K562 (cell line): ENCODE data around the gene EGLN1. TPM values are rescaled to one million over a fixed set of nuclear protein-coding genes. Genes with fewer than 3 reads are reported as not detected.

Experiments
- FIP1L1 ChIP-seq: fragments of 200-400 bp; formaldehyde crosslinking; IDR thresholded peaks from 2 replicates; pipeline ENCODE4 v1.6.1; 2018; ENCODE audit warnings: mild to moderate bottlenecking, low read depth, low read length; ENCODE audit not compliant: poor library complexity, severe bottlenecking
- FOS ChIP-seq: IDR thresholded peaks from 3 replicates; pipeline ENCODE4 v1.6.1; 2011; ENCODE audit not compliant: insufficient read length; ENCODE audit errors: extremely low read depth
- FOXA1 ChIP-seq: fragments of 450-650 bp; IDR thresholded peaks from 2 replicates; pipeline ENCODE4 v1.6.1; 2016; ENCODE audit warnings: mild to moderate bottlenecking, borderline replicate concordance
- HCFC1 ChIP-seq: IDR thresholded peaks from 2 replicates; pipeline ENCODE4 v1.6.1; 2012; ENCODE audit warnings: low read depth, low read length, improper control_type of control experiment
- HDAC8 ChIP-seq: fragments of 450-650 bp; IDR thresholded peaks from 2 replicates; pipeline ENCODE4 v1.6.1; 2016; ENCODE audit warnings: mild to moderate bottlenecking, missing genetic modification characterization, moderate library complexity, missing compliant biosample characterization
- HNRNPL ChIP-seq: fragments of 200-400 bp; formaldehyde crosslinking; IDR thresholded peaks from 2 replicates; pipeline ENCODE4 v1.6.1; 2017; ENCODE audit warnings: low read depth, mild to moderate bottlenecking, low read length
- MAFG ChIP-seq: fragments of 450-650 bp; conservative IDR thresholded peaks from 2 replicates; pipeline ENCODE4 v1.6.1; 2016; ENCODE audit warnings: missing genetic modification characterization, missing compliant biosample characterization
- MBD2 ChIP-seq: sonication (generic); IDR thresholded peaks from 2 replicates; pipeline ENCODE4 v1.6.1; 2016; ENCODE audit warnings: low read depth, borderline replicate concordance
- PHF8 ChIP-seq: fragments of 200-600 bp; sonication (generic); IDR thresholded peaks from 2 replicates; pipeline ENCODE4 v1.6.1; 2012; ENCODE audit warnings: mixed run types, mild to moderate bottlenecking, inconsistent platforms, low read length, moderate library complexity, borderline replicate concordance
- POLR3A ChIP-seq: IDR thresholded peaks from 2 replicates; pipeline ENCODE4 v1.6.1; 2011; ENCODE audit warnings: borderline replicate concordance, mild to moderate bottlenecking, moderate library complexity; ENCODE audit not compliant: insufficient read length, insufficient read depth; ENCODE audit errors: extremely low read depth
- RAD21 ChIP-seq, 2 experiments: fragments of 250-450 bp in 1 of 2; fragments of 450-650 bp in 1 of 2; sonication (Bioruptor Pico) in 1 of 2; formaldehyde crosslinking in 1 of 2; IDR thresholded peaks in 1 of 2; conservative IDR thresholded peaks in 1 of 2; 2 replicates each; pipeline versions ENCODE4 v1.4.0 to v1.8.0; 2020 to 2022; ENCODE audit warnings: mild to moderate bottlenecking in 2 of 2, moderate library complexity in 1 of 2
- RHOXF2B ChIP-seq: fragments of 250-450 bp; sonication (Bioruptor Pico); conservative IDR thresholded peaks from 2 replicates; pipeline ENCODE4 v1.5.1; 2021
- TFAM ChIP-seq: fragments of 250-450 bp; sonication (Bioruptor Pico); conservative IDR thresholded peaks from 2 replicates; pipeline ENCODE4 v1.5.0; 2021; ENCODE audit warnings: mild to moderate bottlenecking, moderate library complexity
- ZNF124 ChIP-seq: sonication (generic); formaldehyde crosslinking; IDR thresholded peaks from 2 replicates; pipeline ENCODE4 v1.8.1; 2022; ENCODE audit warnings: missing genetic modification reagents
- polyA plus RNA-seq, 8 experiments: library from polyadenylated mRNA; depleted of rRNA in 4 of 8; stranded (reverse) in 5 of 8; unstranded in 3 of 8; fragments of >200 nt; fragmentation: Nextera tagmentation in 2 of 8; fragmentation: Illumina TruSeq in 1 of 8; extraction: Ambion mirVana in 2 of 8; extraction: Trizol in 1 of 8; gene quantifications; 2 replicates each; pipeline versions ENCODE4 v1.2.1 to v1.2.3, GENCODE V29; 2011 to 2014; ENCODE audit warnings: inconsistent platforms in 1 of 8, missing spikeins in 1 of 8
- total RNA-seq, 7 experiments: library from RNA; depleted of rRNA in 6 of 7; stranded (reverse); fragments of >200 nt in 6 of 7; fragmentation: Illumina TruSeq in 2 of 7; extraction: Trizol in 2 of 7; gene quantifications; 2 replicates each; pipeline versions ENCODE4 v1.2.1 to v1.2.3, GENCODE V29; 2011 to 2021; ENCODE audit warnings: low replicate concordance in 1 of 7
- TF ChIP-seq, protein P1 (sequence below): fragments of 250-450 bp; sonication (Bioruptor Pico); IDR thresholded peaks from 2 replicates; pipeline ENCODE4 v1.8.0; 2022; ENCODE audit warnings: inconsistent platforms
- TF ChIP-seq, protein P2 (sequence below): fragments of 450-650 bp; formaldehyde crosslinking; IDR thresholded peaks from 2 replicates; pipeline ENCODE4 v1.4.0; 2022; ENCODE audit warnings: missing genetic modification characterization
- TF ChIP-seq, protein P3 (sequence below): fragments of 450-650 bp; IDR thresholded peaks from 2 replicates; pipeline ENCODE4 v1.7.0; 2016; ENCODE audit warnings: borderline replicate concordance
- TF ChIP-seq, protein P4 (sequence below): fragments of 250-450 bp; sonication (Bioruptor Pico); IDR thresholded peaks from 2 replicates; pipeline ENCODE4 v1.8.0; 2021; ENCODE audit warnings: moderate library complexity, mild to moderate bottlenecking, inconsistent platforms

EGLN1 gene
- total and polyA plus RNA-seq, 9 of the 15 experiments (the other 6 are each of a cell fraction or from before 2014, with no cell fraction given) = 5.2 to 54.3 (median 24.6) TPM

DNA sequence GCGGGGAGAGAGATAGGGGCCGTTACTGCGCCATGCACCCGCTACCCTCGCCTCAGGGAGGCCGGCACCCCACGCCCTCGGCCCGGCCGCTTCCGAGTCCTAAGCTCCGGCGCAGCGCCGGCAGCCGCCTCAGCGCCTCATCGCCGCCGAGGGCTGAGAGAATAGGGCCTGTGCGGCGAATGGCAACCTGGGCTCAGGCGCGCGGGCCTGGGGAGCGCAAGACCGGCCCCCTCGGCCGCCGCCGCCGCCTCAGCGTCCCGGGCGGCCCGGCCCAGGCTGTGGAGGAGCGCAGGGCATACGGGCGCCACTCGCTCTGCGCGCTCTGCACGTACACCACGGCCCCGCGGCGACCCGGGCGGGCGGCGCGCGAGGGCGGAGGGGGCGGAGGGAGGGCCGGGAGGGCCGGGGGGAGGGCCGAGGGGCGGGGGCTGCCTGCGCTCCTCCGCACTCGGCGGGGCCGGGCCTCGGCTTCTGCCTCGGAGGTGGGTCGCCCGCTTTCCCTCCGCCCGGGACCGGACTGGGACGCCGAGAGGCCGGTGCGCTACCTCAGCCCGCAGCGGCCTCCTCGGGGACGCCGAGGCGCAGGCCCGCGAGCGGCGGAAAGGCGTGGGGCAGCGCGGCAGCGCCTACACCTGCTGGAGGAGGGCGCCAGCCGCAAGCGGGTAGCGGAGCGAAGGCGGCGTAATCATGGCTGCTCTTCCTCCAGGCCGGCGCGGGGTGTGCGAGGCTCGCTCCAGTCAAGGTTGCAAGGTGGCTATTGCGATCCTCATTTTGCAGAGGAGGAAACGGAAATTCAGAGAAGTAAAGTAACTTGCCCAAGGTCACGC lies at the start of gene EGLN1 (continued):
- no peak for TF ChIP-seq ZNF124 (CRISPR knock-in tag)
- peak; percentile 93 for TF ChIP-seq PHF8
- TF ChIP-seq, protein P1, sequence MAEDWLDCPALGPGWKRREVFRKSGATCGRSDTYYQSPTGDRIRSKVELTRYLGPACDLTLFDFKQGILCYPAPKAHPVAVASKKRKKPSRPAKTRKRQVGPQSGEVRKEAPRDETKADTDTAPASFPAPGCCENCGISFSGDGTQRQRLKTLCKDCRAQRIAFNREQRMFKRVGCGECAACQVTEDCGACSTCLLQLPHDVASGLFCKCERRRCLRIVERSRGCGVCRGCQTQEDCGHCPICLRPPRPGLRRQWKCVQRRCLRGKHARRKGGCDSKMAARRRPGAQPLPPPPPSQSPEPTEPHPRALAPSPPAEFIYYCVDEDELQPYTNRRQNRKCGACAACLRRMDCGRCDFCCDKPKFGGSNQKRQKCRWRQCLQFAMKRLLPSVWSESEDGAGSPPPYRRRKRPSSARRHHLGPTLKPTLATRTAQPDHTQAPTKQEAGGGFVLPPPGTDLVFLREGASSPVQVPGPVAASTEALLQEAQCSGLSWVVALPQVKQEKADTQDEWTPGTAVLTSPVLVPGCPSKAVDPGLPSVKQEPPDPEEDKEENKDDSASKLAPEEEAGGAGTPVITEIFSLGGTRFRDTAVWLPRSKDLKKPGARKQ (CRISPR knock-in tag) = no peak
- TF ChIP-seq FOXA1 = no peak
- TF ChIP-seq POLR3A = no peak
- 0 out of 2 replicates have a peak, but pooled peaks have one; percentile 39 for TF ChIP-seq RHOXF2B (CRISPR knock-in tag)
- no peak; the same call in 1 of the 2 replicates for TF ChIP-seq HNRNPL
- TF ChIP-seq FIP1L1 = peak; percentile 6
- TF ChIP-seq HDAC8 (tag) = peak; percentile 54; the same call in 1 of the 2 replicates
- peak; percentile 44; the same call in 1 of the 2 replicates for TF ChIP-seq MBD2
- peak; percentile 79 for TF ChIP-seq RAD21 (CRISPR knock-in tag; conservative IDR thresholded peaks at IDR 0.05 in 1 of 2, IDR thresholded peaks at IDR 0.05 in 1 of 2)
- no peak for TF ChIP-seq TFAM (CRISPR knock-in tag)
- TF ChIP-seq, protein P2, sequence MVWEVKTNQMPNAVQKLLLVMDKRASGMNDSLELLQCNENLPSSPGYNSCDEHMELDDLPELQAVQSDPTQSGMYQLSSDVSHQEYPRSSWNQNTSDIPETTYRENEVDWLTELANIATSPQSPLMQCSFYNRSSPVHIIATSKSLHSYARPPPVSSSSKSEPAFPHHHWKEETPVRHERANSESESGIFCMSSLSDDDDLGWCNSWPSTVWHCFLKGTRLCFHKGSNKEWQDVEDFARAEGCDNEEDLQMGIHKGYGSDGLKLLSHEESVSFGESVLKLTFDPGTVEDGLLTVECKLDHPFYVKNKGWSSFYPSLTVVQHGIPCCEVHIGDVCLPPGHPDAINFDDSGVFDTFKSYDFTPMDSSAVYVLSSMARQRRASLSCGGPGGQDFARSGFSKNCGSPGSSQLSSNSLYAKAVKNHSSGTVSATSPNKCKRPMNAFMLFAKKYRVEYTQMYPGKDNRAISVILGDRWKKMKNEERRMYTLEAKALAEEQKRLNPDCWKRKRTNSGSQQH = peak; percentile 44; the same call in 1 of the 2 replicates
- TF ChIP-seq HCFC1 = peak; percentile 48
- no peak for TF ChIP-seq MAFG (tag)
- TF ChIP-seq, protein P3, sequence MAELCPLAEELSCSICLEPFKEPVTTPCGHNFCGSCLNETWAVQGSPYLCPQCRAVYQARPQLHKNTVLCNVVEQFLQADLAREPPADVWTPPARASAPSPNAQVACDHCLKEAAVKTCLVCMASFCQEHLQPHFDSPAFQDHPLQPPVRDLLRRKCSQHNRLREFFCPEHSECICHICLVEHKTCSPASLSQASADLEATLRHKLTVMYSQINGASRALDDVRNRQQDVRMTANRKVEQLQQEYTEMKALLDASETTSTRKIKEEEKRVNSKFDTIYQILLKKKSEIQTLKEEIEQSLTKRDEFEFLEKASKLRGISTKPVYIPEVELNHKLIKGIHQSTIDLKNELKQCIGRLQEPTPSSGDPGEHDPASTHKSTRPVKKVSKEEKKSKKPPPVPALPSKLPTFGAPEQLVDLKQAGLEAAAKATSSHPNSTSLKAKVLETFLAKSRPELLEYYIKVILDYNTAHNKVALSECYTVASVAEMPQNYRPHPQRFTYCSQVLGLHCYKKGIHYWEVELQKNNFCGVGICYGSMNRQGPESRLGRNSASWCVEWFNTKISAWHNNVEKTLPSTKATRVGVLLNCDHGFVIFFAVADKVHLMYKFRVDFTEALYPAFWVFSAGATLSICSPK = no peak
- TF ChIP-seq FOS = no peak
- TF ChIP-seq, protein P4, sequence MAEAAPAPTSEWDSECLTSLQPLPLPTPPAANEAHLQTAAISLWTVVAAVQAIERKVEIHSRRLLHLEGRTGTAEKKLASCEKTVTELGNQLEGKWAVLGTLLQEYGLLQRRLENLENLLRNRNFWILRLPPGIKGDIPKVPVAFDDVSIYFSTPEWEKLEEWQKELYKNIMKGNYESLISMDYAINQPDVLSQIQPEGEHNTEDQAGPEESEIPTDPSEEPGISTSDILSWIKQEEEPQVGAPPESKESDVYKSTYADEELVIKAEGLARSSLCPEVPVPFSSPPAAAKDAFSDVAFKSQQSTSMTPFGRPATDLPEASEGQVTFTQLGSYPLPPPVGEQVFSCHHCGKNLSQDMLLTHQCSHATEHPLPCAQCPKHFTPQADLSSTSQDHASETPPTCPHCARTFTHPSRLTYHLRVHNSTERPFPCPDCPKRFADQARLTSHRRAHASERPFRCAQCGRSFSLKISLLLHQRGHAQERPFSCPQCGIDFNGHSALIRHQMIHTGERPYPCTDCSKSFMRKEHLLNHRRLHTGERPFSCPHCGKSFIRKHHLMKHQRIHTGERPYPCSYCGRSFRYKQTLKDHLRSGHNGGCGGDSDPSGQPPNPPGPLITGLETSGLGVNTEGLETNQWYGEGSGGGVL (CRISPR knock-in tag) = no peak
